A549 (cell line): ENCODE results near the gene UGT1A7.

Experiments used
- CBX2 ChIP-seq: fragments of 200-600 bp; sonication (generic); IDR thresholded peaks from 2 replicates; pipeline ENCODE4 v1.6.1; 2016; ENCODE audit warnings: low read depth, mild to moderate bottlenecking, borderline replicate concordance
- EP300 ChIP-seq, 2 experiments: fragments of >200 bp; sonication (Bioruptor Twin); formaldehyde crosslinking; IDR thresholded peaks; 2 replicates in 1 of 2; 3 replicates in 1 of 2; pipeline ENCODE4 v1.6.1; 2016 to 2017
- RFX5 ChIP-seq: fragments of 450-650 bp; IDR thresholded peaks from 2 replicates; pipeline ENCODE4 v1.7.1; 2014; ENCODE audit warnings: antibody characterized with exemption, mild to moderate bottlenecking, moderate library complexity

DNA sequence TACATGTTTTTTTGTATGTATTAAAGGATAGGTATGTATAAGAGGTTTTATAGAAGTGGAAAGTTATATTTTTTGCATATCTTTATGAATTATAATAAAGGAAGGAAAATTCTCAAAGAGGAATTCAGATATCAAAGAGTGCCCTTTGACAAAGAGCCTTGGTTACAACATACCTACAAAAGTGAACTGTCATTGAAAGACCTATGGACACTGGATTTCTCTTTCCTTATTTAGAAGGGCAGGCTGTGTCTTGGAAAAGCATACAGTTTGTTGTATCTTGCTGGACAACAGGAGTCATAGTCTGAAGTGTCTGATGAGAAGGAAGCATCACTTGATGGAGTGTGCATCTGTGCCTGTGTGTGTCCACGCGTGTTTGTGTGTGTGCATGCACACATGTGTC lies 30.3 kb upstream of the UGT1A7 start:
- TF ChIP-seq CBX2 (no peak), EP300 (IDR thresholded peaks at IDR 0.05) (no peak), RFX5 (no peak)
